ENCODE results near the gene RAC3.

GRCh38 chr17:82043507-82043906 lies 12.0 kb downstream of the RAC3 start:
- no peak for TF ChIP-seq CTCF (IDR thresholded peaks at IDR 0.05)
- TF ChIP-seq POLR2AphosphoS5 (IDR thresholded peaks at IDR 0.05): no peak

All from sigmoid colon (tissue), 4 donors.